HepG2 (cell line): ENCODE results near the gene NMNAT1. TPM values are rescaled to one million over a fixed set of nuclear protein-coding genes. Genes with fewer than 3 reads are reported as not detected.

ENCODE experiments used
- ATAC-seq: fragments of 200-7000 bp; cut with Tn5 transposase; 3 replicates; pipeline ENCODE4 v1.9.1; 2020; ENCODE audit warnings: mild to moderate bottlenecking, moderate library complexity
- BruUV-seq: library from RNA; stranded (reverse); fragments of 400-500 nt; replicated peaks from 2 replicates; lab custom pipeline; 2021; lab: Mats Ljungman, UMichigan
- CTCF ChIA-PET: fragments of 300-600 bp; formaldehyde crosslinking; extraction: SDS; loops from one replicate; lab custom pipeline; 2021; ENCODE audit warnings: low total read pairs, inconsistent platforms, low intra/inter-chr PET ratio; lab: Yijun Ruan, JAX
- POLR2A ChIA-PET: fragments of 350-600 bp; sonication (Branson Sonifier 250); formaldehyde crosslinking; loops from one replicate; lab custom pipeline; 2020; ENCODE audit warnings: antibody characterized with exemption, inconsistent platforms; lab: Yijun Ruan, JAX
- DNase-seq: peaks from one replicate; pipeline ENCODE4 v3.0.0-alpha.2; 2015; ENCODE audit warnings: low spot score
- FAIRE-seq: peaks from 3 replicates; lab custom pipeline; 2011; peaks lifted over from hg19 to GRCh38; lab: Jason Lieb, UNC
- H2AFZ ChIP-seq: one replicate; pipeline ENCODE4 v1.6.1; 2011; ENCODE audit warnings: low read length, inconsistent platforms
- H3K27ac ChIP-seq: fragments of 300-600 bp; 3 replicates; pipeline ENCODE4 v1.8.0; 2011; ENCODE audit warnings: mixed run types, mild to moderate bottlenecking, mixed read lengths, low read length, inconsistent platforms; ENCODE audit not compliant: insufficient read depth; ENCODE audit errors: extremely low read length
- H3K27me3 ChIP-seq, 2 experiments: fragments of 200-600 bp in 1 of 2; 2 replicates in 1 of 2; 3 replicates in 1 of 2; pipeline versions ENCODE4 v1.6.0 to v1.8.0; 2011; ENCODE audit warnings: low read length in 2 of 2, mild to moderate bottlenecking in 2 of 2, moderate library complexity in 2 of 2, inconsistent platforms in 1 of 2; ENCODE audit not compliant: insufficient read depth in 2 of 2, control insufficient read depth in 1 of 2
- H3K36me3 ChIP-seq, 2 experiments: fragments of 200-600 bp in 1 of 2; replicated peaks in 1 of 2; 2 replicates in 1 of 2; 3 replicates in 1 of 2; pipeline versions ENCODE4 v1.5.1 to v1.8.0; 2011; ENCODE audit warnings: low read length in 2 of 2, inconsistent platforms in 1 of 2; ENCODE audit not compliant: insufficient read depth in 2 of 2, control insufficient read depth in 1 of 2
- H3K4me1 ChIP-seq: 2 replicates; pipeline ENCODE4 v1.5.1; 2012; ENCODE audit warnings: low read length, inconsistent platforms; ENCODE audit not compliant: insufficient read depth
- H3K4me2 ChIP-seq: 2 replicates; pipeline ENCODE4 v1.6.0; 2011; ENCODE audit warnings: low read depth, low read length, inconsistent platforms
- H3K4me3 ChIP-seq, 3 experiments: fragments of 200-600 bp in 1 of 3; sonication (generic), shearing (Covaris generic) in 1 of 3; replicated peaks in 1 of 3; 2 replicates each; pipeline ENCODE4 v1.5.1; 2011 to 2016; ENCODE audit warnings: low read length in 3 of 3, inconsistent platforms in 2 of 3, low read depth in 2 of 3, mild to moderate bottlenecking in 2 of 3, control low read depth in 1 of 3, mixed read lengths in 1 of 3; ENCODE audit not compliant: insufficient read depth in 1 of 3
- H3K79me2 ChIP-seq: one replicate; pipeline ENCODE4 v1.6.1; 2011; ENCODE audit warnings: low read length, inconsistent platforms; ENCODE audit not compliant: insufficient read depth
- H3K9ac ChIP-seq: 2 replicates; pipeline ENCODE4 v1.6.0; 2011; ENCODE audit warnings: mild to moderate bottlenecking, low read depth, low read length, inconsistent platforms; ENCODE audit not compliant: insufficient read depth
- H3K9me3 ChIP-seq: 2 replicates; pipeline ENCODE4 v1.5.1; 2012; ENCODE audit warnings: mild to moderate bottlenecking, low read length
- H4K20me1 ChIP-seq: 2 replicates; pipeline ENCODE4 v1.6.0; 2011; ENCODE audit warnings: inconsistent platforms, mild to moderate bottlenecking, low read length, moderate library complexity; ENCODE audit not compliant: insufficient read depth
- CBX5 ChIP-seq: sonication (generic); formaldehyde crosslinking; IDR thresholded peaks from 2 replicates; pipeline ENCODE4 v1.4.0; 2020; ENCODE audit warnings: missing genetic modification reagents, borderline replicate concordance
- HHEX ChIP-seq: IDR thresholded peaks from 2 replicates; pipeline ENCODE4 v1.6.1; 2016; ENCODE audit warnings: control low read depth
- KDM4B ChIP-seq: sonication (generic); formaldehyde crosslinking; IDR thresholded peaks from 2 replicates; pipeline ENCODE4 v1.4.0; 2020; ENCODE audit warnings: missing genetic modification reagents
- NAIF1 ChIP-seq: sonication (generic); formaldehyde crosslinking; IDR thresholded peaks from 2 replicates; pipeline ENCODE4 v1.5.0; 2020; ENCODE audit warnings: mild to moderate bottlenecking, missing genetic modification reagents, borderline replicate concordance
- POLR2AphosphoS2 ChIP-seq: IDR thresholded peaks from 2 replicates; pipeline ENCODE4 v1.6.1; 2011; ENCODE audit warnings: low read depth, low read length, improper control_type of control experiment
- POLR2G ChIP-seq: fragments of 200-400 bp; formaldehyde crosslinking; IDR thresholded peaks from 2 replicates; pipeline ENCODE4 v1.6.1; 2018; ENCODE audit warnings: mild to moderate bottlenecking, low read depth, low read length, moderate library complexity
- RARA ChIP-seq: IDR thresholded peaks from 2 replicates; pipeline ENCODE4 v1.6.1; 2016; ENCODE audit warnings: missing genetic modification reagents, missing compliant biosample characterization
- SNAPC2 ChIP-seq: sonication (generic); formaldehyde crosslinking; IDR thresholded peaks from 2 replicates; pipeline ENCODE4 v1.8.1; 2022; ENCODE audit warnings: mild to moderate bottlenecking, missing genetic modification reagents
- SYNCRIP ChIP-seq: fragments of 200-400 bp; formaldehyde crosslinking; IDR thresholded peaks from 2 replicates; pipeline ENCODE4 v1.6.1; 2018; ENCODE audit warnings: mild to moderate bottlenecking, low read depth, low read length; ENCODE audit not compliant: insufficient read depth
- TEAD3 ChIP-seq: optimal IDR thresholded peaks from 2 replicates; pipeline ENCODE3; 2016; ENCODE audit warnings: borderline replicate concordance
- ZC3H13 ChIP-seq: sonication (generic); formaldehyde crosslinking; IDR thresholded peaks from 2 replicates; pipeline ENCODE4 v1.8.1; 2023; ENCODE audit warnings: mild to moderate bottlenecking, missing genetic modification reagents, moderate library complexity
- ZMYM4 ChIP-seq: sonication (generic); formaldehyde crosslinking; IDR thresholded peaks from 2 replicates; pipeline ENCODE4 v1.8.1; 2023; ENCODE audit warnings: mild to moderate bottlenecking, missing genetic modification reagents
- ZNF225 ChIP-seq: sonication (generic); formaldehyde crosslinking; IDR thresholded peaks from 2 replicates; pipeline ENCODE4 v1.4.0; 2020; ENCODE audit warnings: mild to moderate bottlenecking, missing genetic modification reagents
- ZNF790 ChIP-seq: sonication (generic); formaldehyde crosslinking; IDR thresholded peaks from 2 replicates; pipeline ENCODE4 v1.8.0; 2022; ENCODE audit warnings: missing genetic modification reagents, mild to moderate bottlenecking, borderline replicate concordance
- ZNF878 ChIP-seq: sonication (generic); formaldehyde crosslinking; IDR thresholded peaks from 2 replicates; pipeline ENCODE4 v1.8.1; 2023; ENCODE audit warnings: mild to moderate bottlenecking, missing genetic modification reagents, moderate library complexity
- WGBS: methylation state at CpG from one replicate; pipeline ENCODE4 v1.1.6; 2017; ENCODE audit warnings: low lambda C conversion rate; 5-methylcytosine and 5-hydroxymethylcytosine counted together
- in situ Hi-C: cut with HindIII; loops from 2 replicates; pipeline ENCODE4 v1.10.0; 2017; ENCODE audit warnings: low pct_unique_long_range_greater_than_20kb; ENCODE audit not compliant: extremely low pct_ligation_motif_present
- intact Hi-C: fragments of 100-400 bp; cut with micrococcal nuclease; formaldehyde crosslinking; loops from one replicate; pipeline ENCODE4 v1.10.0; 2022; ENCODE audit not compliant: unreplicated experiment
- polyA plus RNA-seq, 8 experiments: library from polyadenylated mRNA; depleted of rRNA in 3 of 8; stranded (reverse) in 7 of 8; unstranded in 1 of 8; fragments of >200 nt; fragmentation: Illumina TruSeq in 4 of 8; extraction: Trizol in 4 of 8; gene quantifications; 2 replicates each; pipeline versions ENCODE4 v1.2.1 to v1.2.3, GENCODE V29; 2011 to 2016; ENCODE audit warnings: low read depth in 4 of 8, missing spikeins in 1 of 8, mixed read lengths in 1 of 8; ENCODE audit not compliant: insufficient read depth in 1 of 8
- total RNA-seq, 5 experiments: library from RNA; depleted of rRNA; stranded (reverse); fragments of >200 nt; fragmentation: Illumina TruSeq; extraction: Trizol; gene quantifications; 2 replicates each; pipeline ENCODE4 v1.2.3, GENCODE V29; 2016; ENCODE audit warnings: low read depth in 1 of 5
- TF ChIP-seq, protein P1 (sequence below): IDR thresholded peaks from 2 replicates; pipeline ENCODE4 v1.6.1; 2018; ENCODE audit warnings: missing genetic modification reagents, mild to moderate bottlenecking, missing compliant biosample characterization
- TF ChIP-seq, protein P2 (sequence below): IDR thresholded peaks from 2 replicates; pipeline ENCODE4 v1.6.1; 2012; ENCODE audit warnings: inconsistent platforms
- TF ChIP-seq, protein P3 (sequence below): sonication (generic); formaldehyde crosslinking; IDR thresholded peaks from 2 replicates; pipeline ENCODE4 v1.4.0; 2020; ENCODE audit warnings: missing genetic modification reagents
- TF ChIP-seq, protein P4 (sequence below): sonication (generic); formaldehyde crosslinking; IDR thresholded peaks from 2 replicates; pipeline ENCODE4 v1.4.0; 2020; ENCODE audit warnings: mild to moderate bottlenecking, missing genetic modification reagents

Gene NMNAT1
- total and polyA plus RNA-seq, 2 of the 13 experiments (the other 11 are each of a cell fraction or from before 2014, with no cell fraction given) = 5.6 to 12.2 TPM

DNA sequence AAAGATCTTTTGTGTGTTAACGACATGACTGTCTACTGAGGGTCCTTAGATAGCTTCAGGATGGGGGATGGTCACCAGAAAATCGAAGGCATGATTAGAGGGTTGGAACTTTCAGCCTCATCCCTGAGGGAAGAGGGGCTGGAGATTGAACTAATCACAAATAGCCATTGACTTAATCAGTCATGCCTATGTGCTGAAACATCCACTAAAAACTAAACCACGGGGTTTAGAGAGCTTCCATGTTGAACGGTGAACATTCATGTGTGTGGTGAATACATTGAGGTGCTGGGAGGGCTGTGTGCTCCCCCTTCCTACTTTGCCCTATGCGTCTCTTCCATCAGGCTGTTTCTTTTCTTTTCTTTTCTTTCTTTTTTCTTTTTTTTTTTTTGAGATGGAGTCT is 70.7 kb downstream of the NMNAT1 start:
- Histone ChIP-seq H3K4me1 (no peaks in the 10 kb centered on the region), H3K4me2 (no peak overlapping the region), H3K9me3 (no peaks in the 10 kb centered on the region), H3K27me3 (no peaks in the 10 kb centered on the region; a peak in 1 of 5 replicates), H3K4me3 (no peak overlapping the region), H4K20me1 (no peaks in the 10 kb centered on the region), H3K36me3 (no peaks in the 10 kb centered on the region), H3K79me2 (no peaks in the 10 kb centered on the region), H2AFZ (no peak overlapping the region), H3K9ac (no peak overlapping the region), H3K27ac (no peak overlapping the region)
- intact Hi-C loops = no loop called here
- no peak for TF ChIP-seq RARA (CRISPR knock-in tag)
- TF ChIP-seq, protein P1, sequence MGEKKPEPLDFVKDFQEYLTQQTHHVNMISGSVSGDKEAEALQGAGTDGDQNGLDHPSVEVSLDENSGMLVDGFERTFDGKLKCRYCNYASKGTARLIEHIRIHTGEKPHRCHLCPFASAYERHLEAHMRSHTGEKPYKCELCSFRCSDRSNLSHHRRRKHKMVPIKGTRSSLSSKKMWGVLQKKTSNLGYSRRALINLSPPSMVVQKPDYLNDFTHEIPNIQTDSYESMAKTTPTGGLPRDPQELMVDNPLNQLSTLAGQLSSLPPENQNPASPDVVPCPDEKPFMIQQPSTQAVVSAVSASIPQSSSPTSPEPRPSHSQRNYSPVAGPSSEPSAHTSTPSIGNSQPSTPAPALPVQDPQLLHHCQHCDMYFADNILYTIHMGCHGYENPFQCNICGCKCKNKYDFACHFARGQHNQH (CRISPR knock-in tag) = no peak
- TF ChIP-seq, protein P2, sequence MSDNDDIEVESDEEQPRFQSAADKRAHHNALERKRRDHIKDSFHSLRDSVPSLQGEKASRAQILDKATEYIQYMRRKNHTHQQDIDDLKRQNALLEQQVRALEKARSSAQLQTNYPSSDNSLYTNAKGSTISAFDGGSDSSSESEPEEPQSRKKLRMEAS = no peak
- no peak for TF ChIP-seq ZMYM4 (CRISPR knock-in tag)
- TF ChIP-seq SNAPC2 (CRISPR knock-in tag) = no peak
- TF ChIP-seq ZC3H13 (CRISPR knock-in tag) = no peak
- no peak for TF ChIP-seq ZNF878
- ChIA-PET CTCF (no interaction called here), POLR2A (no interaction called here)
- no peak for ATAC-seq
- no TSS peak for BruUV-seq
- no peak for DNase-seq
- WGBS = 47% methylated on average over 5 of the region's 5 CpGs
- no peak for FAIRE-seq
- in situ Hi-C loops = no loop called here

DNA sequence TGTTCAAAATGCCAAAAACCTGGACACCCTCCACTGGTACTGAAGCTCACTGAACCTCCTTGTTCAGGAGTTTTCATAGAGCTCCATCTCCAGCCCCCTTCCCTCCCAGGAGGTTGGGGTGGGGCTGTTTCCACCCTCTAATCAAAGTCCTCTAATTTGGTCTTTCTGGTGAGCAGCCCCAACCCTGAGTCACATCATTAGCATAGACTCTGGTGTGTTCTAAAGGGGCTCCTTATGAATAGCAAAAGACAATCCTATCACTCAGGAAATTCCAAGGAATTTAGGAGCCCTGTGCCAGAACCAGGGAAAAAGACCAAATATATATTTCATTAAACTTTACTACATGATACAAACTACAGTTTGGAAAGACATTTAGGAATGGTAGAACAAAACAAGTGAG is 76.3 kb downstream of the NMNAT1 start:
- no peaks in the 10 kb centered on the region for H3K9me3 ChIP-seq
- no peaks in the 10 kb centered on the region for H4K20me1 ChIP-seq
- H3K4me3 ChIP-seq = no peak overlapping the region
- no peak overlapping the region for H3K27ac ChIP-seq
- POLR2A ChIA-PET = no interaction called here
- CTCF ChIA-PET = no interaction called here
- BruUV-seq = no TSS peak
- 0 out of 2 replicates have a peak, but pooled peaks cover 4% of the 10 kb centered on the region for H3K4me1 ChIP-seq
- no peaks in the 10 kb centered on the region for H3K36me3 ChIP-seq
- no peak overlapping the region for H3K9ac ChIP-seq
- in situ Hi-C loops = no loop called here
- DNase-seq (no peak), ATAC-seq (no peak), FAIRE-seq (no peak)
- H3K4me2 ChIP-seq = no peak overlapping the region
- H3K79me2 ChIP-seq = no peaks in the 10 kb centered on the region
- intact Hi-C loops = no loop called here
- no peak overlapping the region for H2AFZ ChIP-seq
- H3K27me3 ChIP-seq = no peaks in the 10 kb centered on the region
- TF ChIP-seq, protein P3, sequence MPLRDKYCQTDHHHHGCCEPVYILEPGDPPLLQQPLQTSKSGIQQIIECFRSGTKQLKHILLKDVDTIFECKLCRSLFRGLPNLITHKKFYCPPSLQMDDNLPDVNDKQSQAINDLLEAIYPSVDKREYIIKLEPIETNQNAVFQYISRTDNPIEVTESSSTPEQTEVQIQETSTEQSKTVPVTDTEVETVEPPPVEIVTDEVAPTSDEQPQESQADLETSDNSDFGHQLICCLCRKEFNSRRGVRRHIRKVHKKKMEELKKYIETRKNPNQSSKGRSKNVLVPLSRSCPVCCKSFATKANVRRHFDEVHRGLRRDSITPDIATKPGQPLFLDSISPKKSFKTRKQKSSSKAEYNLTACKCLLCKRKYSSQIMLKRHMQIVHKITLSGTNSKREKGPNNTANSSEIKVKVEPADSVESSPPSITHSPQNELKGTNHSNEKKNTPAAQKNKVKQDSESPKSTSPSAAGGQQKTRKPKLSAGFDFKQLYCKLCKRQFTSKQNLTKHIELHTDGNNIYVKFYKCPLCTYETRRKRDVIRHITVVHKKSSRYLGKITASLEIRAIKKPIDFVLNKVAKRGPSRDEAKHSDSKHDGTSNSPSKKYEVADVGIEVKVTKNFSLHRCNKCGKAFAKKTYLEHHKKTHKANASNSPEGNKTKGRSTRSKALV (CRISPR knock-in tag) = no peak
- TF ChIP-seq, protein P4, sequence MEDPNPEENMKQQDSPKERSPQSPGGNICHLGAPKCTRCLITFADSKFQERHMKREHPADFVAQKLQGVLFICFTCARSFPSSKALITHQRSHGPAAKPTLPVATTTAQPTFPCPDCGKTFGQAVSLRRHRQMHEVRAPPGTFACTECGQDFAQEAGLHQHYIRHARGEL (CRISPR knock-in tag) = no peak
- TF ChIP-seq POLR2G (no peak), POLR2AphosphoS2 (no peak), CBX5 (CRISPR knock-in tag) (no peak), SYNCRIP (no peak), TEAD3 (no peak), KDM4B (CRISPR knock-in tag) (no peak), ZNF225 (CRISPR knock-in tag) (no peak), ZNF790 (CRISPR knock-in tag) (no peak), NAIF1 (CRISPR knock-in tag) (no peak), HHEX (CRISPR knock-in tag) (no peak)
